Measurements from ENCODE around the gene TOX3. TPM values are rescaled to one million over a fixed set of nuclear protein-coding genes. Genes with fewer than 3 reads are reported as not detected.

Gene TOX3
- total RNA-seq, 2 experiments from 2014 or later = not detected

- Mint-ChIP-seq H3K4me3 (no peak overlapping the region), H3K36me3 (no peaks in the 10 kb centered on the region), H3K9me3 (ENCODE audit: low read depth) (no peaks in the 10 kb centered on the region), H3K27ac (no peak overlapping the region), H3K27me3 (no peaks in the 10 kb centered on the region), H3K4me1 (no peaks in the 10 kb centered on the region)
- ATAC-seq (no peak), DNase-seq (no peak)
- CTCF ChIA-PET = no interaction called here
Observed at GRCh38 chr16:52555572-52555971, 8.6 kb upstream of the TOX3 start.

GRCh38 chr16:52554334-52554733, 7.4 kb upstream of the TOX3 start:
- Mint-ChIP-seq H3K4me1 (no peaks in the 10 kb centered on the region), H3K27me3 (peaks cover 5% of the 10 kb centered on the region), H3K4me3 (no peak overlapping the region), H3K36me3 (no peaks in the 10 kb centered on the region), H3K27ac (no peak overlapping the region), H3K9me3 (ENCODE audit: low read depth) (no peaks in the 10 kb centered on the region)
- CTCF ChIA-PET = no interaction called here
- DNase-seq = no peak
- ATAC-seq = no peak

- no peak overlapping the region for H3K27ac Mint-ChIP-seq
- no peak overlapping the region for H3K4me3 Mint-ChIP-seq
- no peaks in the 10 kb centered on the region for H3K36me3 Mint-ChIP-seq
- CTCF ChIA-PET = no interaction called here
- H3K4me1 Mint-ChIP-seq = no peaks in the 10 kb centered on the region
- H3K9me3 Mint-ChIP-seq (ENCODE audit: low read depth) = no peaks in the 10 kb centered on the region
- DNase-seq = no peak
- peaks cover 14% of the 10 kb centered on the region for H3K27me3 Mint-ChIP-seq
- ATAC-seq = no peak
Observed at GRCh38 chr16:52553322-52553721, 6.4 kb upstream of the TOX3 start.

GRCh38 chr16:52552643-52553042, 5.7 kb upstream of the TOX3 start:
- Mint-ChIP-seq H3K27ac (no peak overlapping the region), H3K27me3 (peaks cover 21% of the 10 kb centered on the region), H3K36me3 (peaks cover under 1% of the 10 kb centered on the region), H3K4me3 (no peak overlapping the region), H3K9me3 (ENCODE audit: low read depth) (no peaks in the 10 kb centered on the region), H3K4me1 (no peaks in the 10 kb centered on the region)
- CTCF ChIA-PET = no interaction called here
- ATAC-seq (no peak), DNase-seq (no peak)

GRCh38 chr16:52549011-52549692, 2.2 kb upstream of the TOX3 start:
- H3K27me3 Mint-ChIP-seq = peaks cover 46% of the 10 kb centered on the region
- CTCF ChIA-PET = interaction anchor here (1.2 kb wide), 1 partner anchor 287 kb away, joined by 3 read pairs; no protein-coding TSS in a partner anchor
- peaks cover 3% of the 10 kb centered on the region for H3K36me3 Mint-ChIP-seq
- no peak for ATAC-seq
- no peak for DNase-seq
- peaks cover 3% of the 10 kb centered on the region for H3K4me1 Mint-ChIP-seq
- no peaks in the 10 kb centered on the region for H3K9me3 Mint-ChIP-seq (ENCODE audit: low read depth)
- no peak overlapping the region for H3K27ac Mint-ChIP-seq
- H3K4me3 Mint-ChIP-seq = no peak overlapping the region

- Mint-ChIP-seq H3K27me3 (peaks cover 50% of the 10 kb centered on the region), H3K36me3 (peaks cover 3% of the 10 kb centered on the region), H3K27ac (no peak overlapping the region), H3K4me3 (no peak overlapping the region), H3K9me3 (ENCODE audit: low read depth) (no peaks in the 10 kb centered on the region), H3K4me1 (peaks cover 3% of the 10 kb centered on the region)
- ATAC-seq = no peak
- DNase-seq = no peak
- CTCF ChIA-PET = interaction anchor here (1.2 kb wide), 1 partner anchor 288 kb away, joined by 3 read pairs; no protein-coding TSS in a partner anchor
Observed at GRCh38 chr16:52548261-52549010, 1.5 kb upstream of the TOX3 start.

GRCh38 chr16:52547834-52548215, 882 bp upstream of the TOX3 start:
- DNase-seq (no peak), ATAC-seq (no peak)
- Mint-ChIP-seq H3K27ac (no peak overlapping the region), H3K36me3 (peaks cover 3% of the 10 kb centered on the region), H3K27me3 (peaks cover 50% of the 10 kb centered on the region), H3K9me3 (ENCODE audit: low read depth) (no peaks in the 10 kb centered on the region), H3K4me3 (no peak overlapping the region), H3K4me1 (peaks cover 3% of the 10 kb centered on the region)
- CTCF ChIA-PET = no interaction called here

GRCh38 chr16:52546291-52547003, 496 bp downstream of the TOX3 start:
- CTCF ChIA-PET = no interaction called here
- H3K27me3 Mint-ChIP-seq = peaks cover 50% of the 10 kb centered on the region

GRCh38 chr16:52545898-52546266, 1.1 kb downstream of the TOX3 start:
- ATAC-seq (no peak), DNase-seq (no peak)
- Mint-ChIP-seq H3K27ac (no peak overlapping the region), H3K4me1 (peaks cover 3% of the 10 kb centered on the region), H3K4me3 (no peak overlapping the region), H3K9me3 (ENCODE audit: low read depth) (no peaks in the 10 kb centered on the region), H3K36me3 (peaks cover 3% of the 10 kb centered on the region), H3K27me3 (peaks cover 50% of the 10 kb centered on the region)
- CTCF ChIA-PET = no interaction called here

More at GRCh38 chr16:52546291-52547003, 496 bp downstream of the TOX3 start:
- no peaks in the 10 kb centered on the region for H3K9me3 Mint-ChIP-seq (ENCODE audit: low read depth)
- no peak overlapping the region for H3K4me3 Mint-ChIP-seq
- H3K4me1 Mint-ChIP-seq = peaks cover 3% of the 10 kb centered on the region
- no peak overlapping the region for H3K27ac Mint-ChIP-seq
- DNase-seq = no peak
- H3K36me3 Mint-ChIP-seq = peaks cover 3% of the 10 kb centered on the region
- ATAC-seq = no peak

- Mint-ChIP-seq H3K4me1 (peaks cover 3% of the 10 kb centered on the region), H3K27ac (no peak overlapping the region), H3K36me3 (peaks cover 3% of the 10 kb centered on the region), H3K9me3 (ENCODE audit: low read depth) (no peaks in the 10 kb centered on the region), H3K4me3 (no peak overlapping the region), H3K27me3 (peaks cover 50% of the 10 kb centered on the region)
- CTCF ChIA-PET = no interaction called here
- ATAC-seq = no peak
- DNase-seq = no peak
Observed at GRCh38 chr16:52545222-52545897, 1.6 kb downstream of the TOX3 start.

- Mint-ChIP-seq H3K9me3 (ENCODE audit: low read depth) (no peaks in the 10 kb centered on the region), H3K36me3 (peaks cover 3% of the 10 kb centered on the region), H3K27me3 (peaks cover 49% of the 10 kb centered on the region), H3K27ac (no peak overlapping the region), H3K4me1 (peaks cover 3% of the 10 kb centered on the region), H3K4me3 (no peak overlapping the region)
- DNase-seq (no peak), ATAC-seq (no peak)
- CTCF ChIA-PET = no interaction called here
Observed at GRCh38 chr16:52544703-52545102, 2.2 kb downstream of the TOX3 start.

GRCh38 chr16:52543654-52544053, 3.3 kb downstream of the TOX3 start:
- CTCF ChIA-PET = no interaction called here
- Mint-ChIP-seq H3K36me3 (peaks cover 3% of the 10 kb centered on the region), H3K27me3 (peaks cover 39% of the 10 kb centered on the region), H3K9me3 (ENCODE audit: low read depth) (no peaks in the 10 kb centered on the region), H3K27ac (no peak overlapping the region), H3K4me1 (peaks cover 3% of the 10 kb centered on the region), H3K4me3 (no peak overlapping the region)
- DNase-seq = no peak
- no peak for ATAC-seq

GRCh38 chr16:52540910-52541309, 6.0 kb downstream of the TOX3 start:
- ATAC-seq (no peak), DNase-seq (no peak)
- Mint-ChIP-seq H3K27me3 (peaks cover 21% of the 10 kb centered on the region), H3K4me3 (no peak overlapping the region), H3K27ac (no peak overlapping the region), H3K36me3 (no peaks in the 10 kb centered on the region), H3K9me3 (ENCODE audit: low read depth) (peaks cover 4% of the 10 kb centered on the region), H3K4me1 (peaks cover 3% of the 10 kb centered on the region)
- CTCF ChIA-PET = no interaction called here
